Neural progenitor cell (in vitro differentiated cells): Measurements from ENCODE around the gene PLAAT2.

Source experiments
- CTCF ChIP-seq: fragments of 200-600 bp; sonication (generic); IDR thresholded peaks from 2 replicates; pipeline ENCODE4 v1.5.1; 2017; ENCODE audit warnings: antibody characterized with exemption, mild to moderate bottlenecking
- EZH2 ChIP-seq: fragments of 200-600 bp; sonication (generic); IDR thresholded peaks from 2 replicates; pipeline ENCODE4 v1.6.1; 2017; ENCODE audit warnings: antibody characterized with exemption, mild to moderate bottlenecking, moderate library complexity
- EZH2phosphoT487 ChIP-seq: fragments of 200-600 bp; sonication (generic); IDR thresholded peaks from 2 replicates; pipeline ENCODE4 v1.6.1; 2017; ENCODE audit warnings: antibody characterized with exemption

DNA sequence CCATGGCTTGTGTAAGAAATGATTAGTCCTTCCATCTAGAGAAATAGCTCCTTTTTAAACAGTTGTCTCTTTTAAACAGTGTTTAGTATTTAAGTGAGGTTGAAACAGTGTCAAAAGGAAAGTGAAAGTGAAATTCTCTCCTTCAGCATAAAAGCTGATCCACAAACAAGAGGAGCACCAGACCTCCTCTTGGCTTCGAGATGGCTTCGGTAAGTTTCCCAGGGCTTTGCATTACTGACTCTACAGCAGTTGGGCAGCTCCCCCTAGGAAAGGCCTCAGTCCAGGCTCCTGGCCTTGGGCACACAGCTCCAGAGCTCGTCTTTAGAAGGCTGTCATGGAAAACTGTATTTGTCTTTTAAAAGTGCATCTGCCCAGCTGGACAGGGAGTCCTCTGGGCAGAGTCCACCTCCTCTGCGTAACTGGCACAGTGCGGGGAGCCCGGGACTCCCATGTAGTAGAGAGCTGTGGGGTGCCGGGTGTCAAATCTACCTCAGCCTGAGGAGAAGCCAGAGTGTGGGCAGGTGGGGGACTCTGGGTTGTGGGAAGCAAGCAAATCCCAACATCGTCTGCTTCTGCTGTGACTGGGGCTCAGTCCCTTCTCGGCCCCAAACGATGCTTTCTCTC, 26.4 kb downstream of the PLAAT2 start, which contains the start of gene PLAAT4:
- TF ChIP-seq CTCF (no peak), EZH2 (no peak), EZH2phosphoT487 (no peak)
